HEK293 (cell line): ENCODE results near the gene CCDC142.

Experiments used
- CTCF ChIA-PET: fragments of 350-600 bp; formaldehyde crosslinking; extraction: SDS; loops from one replicate; lab custom pipeline; 2021; ENCODE audit warnings: antibody characterized with exemption; lab: Yijun Ruan, JAX
- POLR2A ChIA-PET: fragments of 300-600 bp; formaldehyde crosslinking; extraction: SDS; loops from one replicate; lab custom pipeline; 2020; ENCODE audit warnings: antibody characterized with exemption, inconsistent platforms; lab: Yijun Ruan, JAX
- H3K27ac ChIP-seq: fragments of 200-500 bp; sonication (Bioruptor generic); 2 replicates; pipeline ENCODE4 v1.5.1; 2014; ENCODE audit warnings: low read depth, low read length, control low read depth, inconsistent platforms; ENCODE audit errors: extremely low read depth
- H3K36me3 ChIP-seq, 2 experiments: fragments of 200-500 bp in 1 of 2; sonication (Bioruptor generic) in 1 of 2; 1 replicate in 1 of 2; 2 replicates in 1 of 2; pipeline ENCODE4 v1.5.1; 2014 to 2017; ENCODE audit warnings: inconsistent platforms in 2 of 2, low read length in 2 of 2; ENCODE audit not compliant: control insufficient read depth in 2 of 2, insufficient read depth in 1 of 2
- H3K4me1 ChIP-seq: fragments of 200-500 bp; sonication (Bioruptor generic); 2 replicates; pipeline ENCODE4 v1.5.1; 2014; ENCODE audit warnings: mild to moderate bottlenecking, low read length, inconsistent platforms; ENCODE audit not compliant: control insufficient read depth, insufficient read depth
- H3K4me3 ChIP-seq: 2 replicates; pipeline ENCODE4 v1.5.1; 2011; ENCODE audit warnings: low read depth, mild to moderate bottlenecking, control low read depth, low read length, moderate library complexity
- H3K9me3 ChIP-seq: fragments of 200-500 bp; sonication (Bioruptor generic); 2 replicates; pipeline ENCODE4 v1.5.1; 2014; ENCODE audit warnings: low read depth, low read length, inconsistent platforms; ENCODE audit not compliant: control insufficient read depth, insufficient read depth
- EGR2 ChIP-seq: fragments of 450-650 bp; formaldehyde crosslinking; IDR thresholded peaks from 2 replicates; pipeline ENCODE4 v1.5.1; 2016; ENCODE audit warnings: low read depth, missing biosample characterization, missing genetic modification characterization
- ELK4 ChIP-seq: IDR thresholded peaks from 2 replicates; pipeline ENCODE4 v1.6.1; 2011; ENCODE audit warnings: mild to moderate bottlenecking, low read depth, low read length, borderline replicate concordance
- INSM2 ChIP-seq: fragments of 450-650 bp; formaldehyde crosslinking; IDR thresholded peaks from 2 replicates; pipeline ENCODE4 v1.5.1; 2016; ENCODE audit warnings: missing biosample characterization, missing genetic modification characterization
- PRDM2 ChIP-seq: fragments of 450-650 bp; formaldehyde crosslinking; IDR thresholded peaks from 2 replicates; pipeline ENCODE4 v1.5.1; 2016; ENCODE audit warnings: missing biosample characterization, missing genetic modification characterization, borderline replicate concordance
- ZNF132 ChIP-seq: fragments of 450-650 bp; formaldehyde crosslinking; IDR thresholded peaks from 2 replicates; pipeline ENCODE4 v1.5.1; 2017; ENCODE audit warnings: missing biosample characterization, missing genetic modification characterization, borderline replicate concordance
- ZNF155 ChIP-seq: fragments of 450-650 bp; formaldehyde crosslinking; IDR thresholded peaks from 2 replicates; pipeline ENCODE4 v1.5.1; 2016; ENCODE audit warnings: missing biosample characterization, missing genetic modification characterization
- ZNF354C ChIP-seq: fragments of 450-650 bp; formaldehyde crosslinking; IDR thresholded peaks from 2 replicates; pipeline ENCODE4 v1.5.1; 2016; ENCODE audit warnings: missing biosample characterization, missing genetic modification characterization, low read depth, borderline replicate concordance
- ZNF488 ChIP-seq: fragments of 450-650 bp; formaldehyde crosslinking; IDR thresholded peaks from 2 replicates; pipeline ENCODE4 v1.5.1; 2016; ENCODE audit warnings: missing biosample characterization, missing genetic modification characterization
- ZNF510 ChIP-seq: fragments of 450-650 bp; formaldehyde crosslinking; IDR thresholded peaks from 2 replicates; pipeline ENCODE4 v1.5.1; 2018; ENCODE audit warnings: mild to moderate bottlenecking, missing genetic modification characterization, missing biosample characterization; ENCODE audit not compliant: insufficient replicate concordance
- ZNF549 ChIP-seq: fragments of 450-650 bp; IDR thresholded peaks from 2 replicates; pipeline ENCODE4 v1.5.1; 2018; ENCODE audit warnings: missing biosample characterization, missing genetic modification characterization, mild to moderate bottlenecking, inconsistent platforms, moderate library complexity
- ZNF768 ChIP-seq: fragments of 450-650 bp; formaldehyde crosslinking; IDR thresholded peaks from 2 replicates; pipeline ENCODE4 v1.5.1; 2018; ENCODE audit warnings: missing biosample characterization, mild to moderate bottlenecking, missing genetic modification characterization
- ZSCAN16 ChIP-seq: fragments of 450-650 bp; formaldehyde crosslinking; IDR thresholded peaks from 2 replicates; pipeline ENCODE4 v1.5.1; 2016; ENCODE audit warnings: missing biosample characterization, missing genetic modification characterization
- ZXDB ChIP-seq: fragments of 450-650 bp; formaldehyde crosslinking; IDR thresholded peaks from 2 replicates; pipeline ENCODE4 v1.5.1; 2016; ENCODE audit warnings: missing biosample characterization, missing genetic modification characterization
- TF ChIP-seq, protein P1 (sequence below): fragments of 450-650 bp; formaldehyde crosslinking; IDR thresholded peaks from 2 replicates; pipeline ENCODE4 v1.5.1; 2016; ENCODE audit warnings: missing biosample characterization, missing genetic modification characterization
- TF ChIP-seq, protein P2 (sequence below): fragments of 450-650 bp; formaldehyde crosslinking; IDR thresholded peaks from 2 replicates; pipeline ENCODE4 v1.5.1; 2016; ENCODE audit warnings: missing biosample characterization, missing genetic modification characterization

The CCDC142 gene

DNA sequence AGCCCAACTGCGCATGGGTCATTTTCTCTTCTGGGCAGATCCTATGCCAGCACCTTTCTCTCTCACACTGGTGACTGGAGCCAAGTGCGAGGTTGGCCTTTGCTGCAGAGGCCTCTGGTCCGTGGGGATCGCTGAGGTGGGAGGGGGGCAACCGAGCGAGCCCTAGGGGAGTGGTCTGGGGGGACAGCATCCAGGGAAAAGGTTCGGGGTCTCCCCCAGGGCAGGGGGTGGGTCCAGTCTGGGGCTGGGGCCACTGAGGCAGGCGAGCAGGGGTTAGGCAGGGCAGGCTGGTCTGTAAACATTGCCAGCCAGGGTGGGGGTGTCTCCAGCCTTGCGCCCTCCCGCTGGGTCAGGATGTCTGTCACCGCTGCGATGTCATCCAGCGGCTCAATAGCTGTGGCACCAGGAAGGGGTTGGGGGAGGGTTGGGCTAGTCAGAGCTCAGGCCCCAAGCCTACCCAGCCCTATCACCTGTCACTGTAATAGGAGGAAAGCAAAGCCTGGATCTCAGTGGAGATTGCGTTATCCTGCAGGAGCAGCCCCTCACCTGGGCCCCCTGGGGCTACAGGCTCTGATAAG is 56.5 kb downstream of the CCDC142 start (continued):
- TF ChIP-seq ZNF549 (tag by site-specific recombination) = no peak
- TF ChIP-seq, protein P1, sequence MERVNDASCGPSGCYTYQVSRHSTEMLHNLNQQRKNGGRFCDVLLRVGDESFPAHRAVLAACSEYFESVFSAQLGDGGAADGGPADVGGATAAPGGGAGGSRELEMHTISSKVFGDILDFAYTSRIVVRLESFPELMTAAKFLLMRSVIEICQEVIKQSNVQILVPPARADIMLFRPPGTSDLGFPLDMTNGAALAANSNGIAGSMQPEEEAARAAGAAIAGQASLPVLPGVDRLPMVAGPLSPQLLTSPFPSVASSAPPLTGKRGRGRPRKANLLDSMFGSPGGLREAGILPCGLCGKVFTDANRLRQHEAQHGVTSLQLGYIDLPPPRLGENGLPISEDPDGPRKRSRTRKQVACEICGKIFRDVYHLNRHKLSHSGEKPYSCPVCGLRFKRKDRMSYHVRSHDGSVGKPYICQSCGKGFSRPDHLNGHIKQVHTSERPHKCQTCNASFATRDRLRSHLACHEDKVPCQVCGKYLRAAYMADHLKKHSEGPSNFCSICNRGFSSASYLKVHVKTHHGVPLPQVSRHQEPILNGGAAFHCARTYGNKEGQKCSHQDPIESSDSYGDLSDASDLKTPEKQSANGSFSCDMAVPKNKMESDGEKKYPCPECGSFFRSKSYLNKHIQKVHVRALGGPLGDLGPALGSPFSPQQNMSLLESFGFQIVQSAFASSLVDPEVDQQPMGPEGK (tag by site-specific recombination) = peak; percentile 31; the same call in 1 of the 2 replicates
- no peak for TF ChIP-seq EGR2
- TF ChIP-seq ELK4 = no peak

- CTCF ChIA-PET = interaction anchor here (0.9 kb wide), 1 partner anchor 27 kb away, joined by 3 read pairs; no protein-coding TSS in a partner anchor
- H3K4me1 ChIP-seq = no peaks in the 10 kb centered on the region; the same call in 1 of the 2 replicates
- no peaks in the 10 kb centered on the region for H3K9me3 ChIP-seq
- H3K36me3 ChIP-seq = peaks cover 16 to 69% of the 10 kb centered on the region in 2 experiments; a peak in 2 of 3 replicates
- no peak overlapping the region for H3K27ac ChIP-seq
- TF ChIP-seq, protein P2, sequence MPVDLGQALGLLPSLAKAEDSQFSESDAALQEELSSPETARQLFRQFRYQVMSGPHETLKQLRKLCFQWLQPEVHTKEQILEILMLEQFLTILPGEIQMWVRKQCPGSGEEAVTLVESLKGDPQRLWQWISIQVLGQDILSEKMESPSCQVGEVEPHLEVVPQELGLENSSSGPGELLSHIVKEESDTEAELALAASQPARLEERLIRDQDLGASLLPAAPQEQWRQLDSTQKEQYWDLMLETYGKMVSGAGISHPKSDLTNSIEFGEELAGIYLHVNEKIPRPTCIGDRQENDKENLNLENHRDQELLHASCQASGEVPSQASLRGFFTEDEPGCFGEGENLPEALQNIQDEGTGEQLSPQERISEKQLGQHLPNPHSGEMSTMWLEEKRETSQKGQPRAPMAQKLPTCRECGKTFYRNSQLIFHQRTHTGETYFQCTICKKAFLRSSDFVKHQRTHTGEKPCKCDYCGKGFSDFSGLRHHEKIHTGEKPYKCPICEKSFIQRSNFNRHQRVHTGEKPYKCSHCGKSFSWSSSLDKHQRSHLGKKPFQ = no peak
- TF ChIP-seq ZSCAN16 (tag by site-specific recombination) (no peak), PRDM2 (tag by site-specific recombination) (no peak), ZNF155 (no peak), ZNF488 (tag by site-specific recombination) (no peak), ZNF510 (tag by site-specific recombination) (no peak), ZNF132 (tag by site-specific recombination) (no peak), ZNF768 (tag by site-specific recombination) (no peak), ZNF354C (no peak), ZXDB (tag by site-specific recombination) (no peak), INSM2 (no peak)
- H3K4me3 ChIP-seq = no peak overlapping the region
- POLR2A ChIA-PET = interaction anchor here (3.3 kb wide), 1 partner anchor 15 kb away, joined by 17 read pairs; no protein-coding TSS in a partner anchor
Observed at GRCh38 chr2:74425523-74425922, 57.3 kb downstream of the CCDC142 start.
